ENCODE results near the gene IFIT5. TPM values are rescaled to one million over a fixed set of nuclear protein-coding genes. Genes with fewer than 3 reads are reported as not detected.
"Not testable (repeated sequence)": the region's sequence is repeated elsewhere in the genome, so short reads cannot be mapped to it uniquely, and the experiment has no call there.

The IFIT5 gene
- total RNA-seq, 1 donor from 2014 or later = 22.5 TPM

DNA sequence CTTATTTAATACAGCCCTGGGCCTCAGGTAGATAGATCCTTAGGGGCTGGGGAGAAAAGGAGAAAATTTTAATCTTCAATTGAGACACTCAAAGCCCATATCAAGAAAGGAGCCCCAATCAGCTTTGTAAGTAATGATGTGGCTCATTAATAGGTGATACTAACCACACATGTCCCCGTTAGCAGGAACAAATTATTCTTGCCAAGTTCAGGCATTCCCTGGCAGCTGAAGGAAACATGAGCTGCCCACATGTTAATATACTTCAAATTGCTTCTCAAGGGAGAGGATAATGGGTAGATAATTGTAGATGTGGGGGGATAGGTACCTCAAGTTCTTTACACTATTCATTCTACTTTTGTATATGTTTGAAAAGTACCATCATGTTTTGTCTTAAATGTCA is 14.5 kb downstream of the IFIT5 start:
- Mint-ChIP-seq H3K27me3 (ENCODE audit: unreplicated experiment) (no peaks in the 10 kb centered on the region), H3K36me3 (ENCODE audit: unreplicated experiment) (peaks cover 1% of the 10 kb centered on the region), H3K4me3 (ENCODE audit: unreplicated experiment) (no peak overlapping the region), H3K27ac (ENCODE audit: unreplicated experiment) (no peak overlapping the region), H3K4me1 (ENCODE audit: unreplicated experiment) (peaks cover 34% of the 10 kb centered on the region), H3K9me3 (ENCODE audit: unreplicated experiment) (no peaks in the 10 kb centered on the region)
- TF ChIP-seq, protein P1, sequence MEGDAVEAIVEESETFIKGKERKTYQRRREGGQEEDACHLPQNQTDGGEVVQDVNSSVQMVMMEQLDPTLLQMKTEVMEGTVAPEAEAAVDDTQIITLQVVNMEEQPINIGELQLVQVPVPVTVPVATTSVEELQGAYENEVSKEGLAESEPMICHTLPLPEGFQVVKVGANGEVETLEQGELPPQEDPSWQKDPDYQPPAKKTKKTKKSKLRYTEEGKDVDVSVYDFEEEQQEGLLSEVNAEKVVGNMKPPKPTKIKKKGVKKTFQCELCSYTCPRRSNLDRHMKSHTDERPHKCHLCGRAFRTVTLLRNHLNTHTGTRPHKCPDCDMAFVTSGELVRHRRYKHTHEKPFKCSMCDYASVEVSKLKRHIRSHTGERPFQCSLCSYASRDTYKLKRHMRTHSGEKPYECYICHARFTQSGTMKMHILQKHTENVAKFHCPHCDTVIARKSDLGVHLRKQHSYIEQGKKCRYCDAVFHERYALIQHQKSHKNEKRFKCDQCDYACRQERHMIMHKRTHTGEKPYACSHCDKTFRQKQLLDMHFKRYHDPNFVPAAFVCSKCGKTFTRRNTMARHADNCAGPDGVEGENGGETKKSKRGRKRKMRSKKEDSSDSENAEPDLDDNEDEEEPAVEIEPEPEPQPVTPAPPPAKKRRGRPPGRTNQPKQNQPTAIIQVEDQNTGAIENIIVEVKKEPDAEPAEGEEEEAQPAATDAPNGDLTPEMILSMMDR (IDR thresholded peaks at IDR 0.05) = no peak
- DNase-seq (ENCODE audit: extremely low spot score, unreplicated experiment) = no peak

DNA sequence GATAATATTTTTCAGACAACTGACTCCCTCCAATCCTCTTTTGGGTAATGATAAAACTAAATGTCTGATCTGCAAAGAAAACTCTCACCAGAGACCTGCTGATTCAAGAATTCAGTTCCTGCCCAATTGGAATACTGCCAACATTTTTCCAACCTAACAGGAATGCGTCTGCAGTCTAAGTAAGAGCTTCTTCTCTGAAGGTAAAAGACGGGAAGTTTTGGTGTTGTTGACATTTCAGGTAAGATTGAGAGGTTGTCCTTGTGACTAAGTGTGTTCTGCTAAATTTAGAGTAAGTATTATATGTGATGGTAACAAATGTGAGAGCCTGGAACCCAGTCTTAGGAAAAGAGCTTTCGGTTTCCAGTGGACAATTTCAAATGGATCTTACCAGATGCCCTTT is 17.6 kb downstream of the IFIT5 start:
- peaks cover 27% of the 10 kb centered on the region for H3K4me1 Mint-ChIP-seq (ENCODE audit: unreplicated experiment)
- H3K27ac Mint-ChIP-seq (ENCODE audit: unreplicated experiment) = peak overlapping the region; percentile 60
- no peaks in the 10 kb centered on the region for H3K9me3 Mint-ChIP-seq (ENCODE audit: unreplicated experiment)
- H3K4me3 Mint-ChIP-seq (ENCODE audit: unreplicated experiment) = no peak overlapping the region
- no peak for DNase-seq (ENCODE audit: extremely low spot score, unreplicated experiment)
- peaks cover 5% of the 10 kb centered on the region for H3K36me3 Mint-ChIP-seq (ENCODE audit: unreplicated experiment)
- no peaks in the 10 kb centered on the region for H3K27me3 Mint-ChIP-seq (ENCODE audit: unreplicated experiment)
- TF ChIP-seq, protein P1 (IDR thresholded peaks at IDR 0.05) = no peak

DNA sequence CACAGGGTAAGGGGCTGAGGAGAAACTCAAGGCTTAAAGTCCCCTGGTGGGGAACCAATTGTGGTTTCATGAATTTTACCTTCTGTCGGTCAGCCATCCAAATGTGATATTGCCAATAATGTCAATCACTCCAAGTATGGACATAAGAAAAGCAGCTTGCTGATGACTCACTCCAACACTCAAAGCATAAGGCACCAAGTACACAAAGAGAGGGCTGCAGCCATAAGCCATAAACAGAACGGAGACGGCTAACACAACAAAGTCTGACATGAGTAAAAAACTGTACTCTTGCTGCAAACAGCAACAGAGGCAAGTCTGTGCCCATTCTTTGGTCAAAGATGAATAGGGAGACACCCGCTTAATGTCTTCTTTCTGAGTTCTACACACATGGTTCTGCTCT is 24.2 kb downstream of the IFIT5 start:
- peaks cover 8% of the 10 kb centered on the region for H3K36me3 Mint-ChIP-seq (ENCODE audit: unreplicated experiment)
- TF ChIP-seq, protein P1 (IDR thresholded peaks at IDR 0.05) = no peak
- no peak for DNase-seq (ENCODE audit: extremely low spot score, unreplicated experiment)
- no peak overlapping the region for H3K4me3 Mint-ChIP-seq (ENCODE audit: unreplicated experiment)
- no peak overlapping the region for H3K27ac Mint-ChIP-seq (ENCODE audit: unreplicated experiment)
- H3K4me1 Mint-ChIP-seq (ENCODE audit: unreplicated experiment) = no peaks in the 10 kb centered on the region
- no peaks in the 10 kb centered on the region for H3K27me3 Mint-ChIP-seq (ENCODE audit: unreplicated experiment)
- no peaks in the 10 kb centered on the region for H3K9me3 Mint-ChIP-seq (ENCODE audit: unreplicated experiment)

DNA sequence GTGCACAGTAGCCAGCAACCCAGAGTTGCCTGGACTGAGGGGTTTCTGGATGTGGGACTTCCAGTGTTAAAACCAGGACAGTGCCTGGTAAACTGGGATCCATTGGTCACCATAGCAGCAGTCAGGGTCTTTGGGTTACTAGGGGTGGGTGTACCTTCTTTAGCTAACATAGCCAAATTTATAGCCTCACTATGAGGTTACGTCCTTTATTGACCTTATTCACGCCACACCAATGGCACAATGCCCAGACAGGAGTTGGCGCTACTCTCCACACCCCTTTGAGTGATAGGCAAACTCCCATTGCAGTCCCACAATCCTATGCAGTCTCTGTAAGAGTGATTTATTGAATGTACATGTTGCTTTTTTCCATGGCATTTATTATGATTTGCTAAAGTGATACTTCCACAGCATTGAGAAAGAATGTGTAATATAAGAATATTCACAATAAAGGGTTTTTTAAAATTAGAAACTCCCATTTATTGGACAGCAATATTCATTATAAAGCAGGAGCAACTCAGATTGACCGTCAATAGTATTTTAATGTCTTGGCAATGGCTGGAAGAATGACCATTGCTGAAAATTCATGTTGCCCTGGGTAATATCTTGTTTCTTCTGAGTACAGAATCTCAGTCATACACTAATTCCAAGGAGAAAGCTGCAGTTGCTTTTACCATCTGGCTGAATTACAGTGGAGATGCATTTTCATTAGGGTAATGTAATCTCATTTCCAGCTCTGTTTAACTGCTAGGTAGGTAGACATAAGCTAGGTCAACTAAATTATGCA is 26.1 kb downstream of the IFIT5 start:
- H3K9me3 Mint-ChIP-seq (ENCODE audit: unreplicated experiment) = no peaks in the 10 kb centered on the region
- no peaks in the 10 kb centered on the region for H3K27me3 Mint-ChIP-seq (ENCODE audit: unreplicated experiment)
- TF ChIP-seq, protein P1 (IDR thresholded peaks at IDR 0.05) = no peak
- no peak overlapping the region for H3K27ac Mint-ChIP-seq (ENCODE audit: unreplicated experiment)
- H3K4me1 Mint-ChIP-seq (ENCODE audit: unreplicated experiment) = no peaks in the 10 kb centered on the region
- H3K36me3 Mint-ChIP-seq (ENCODE audit: unreplicated experiment) = peaks cover 8% of the 10 kb centered on the region
- no peak overlapping the region for H3K4me3 Mint-ChIP-seq (ENCODE audit: unreplicated experiment)
- DNase-seq (ENCODE audit: extremely low spot score, unreplicated experiment) = no peak

- no peak for DNase-seq (ENCODE audit: extremely low spot score, unreplicated experiment)
- Mint-ChIP-seq H3K27ac (ENCODE audit: unreplicated experiment) (no peak overlapping the region), H3K27me3 (ENCODE audit: unreplicated experiment) (no peaks in the 10 kb centered on the region), H3K9me3 (ENCODE audit: unreplicated experiment) (peaks cover 9% of the 10 kb centered on the region), H3K4me1 (ENCODE audit: unreplicated experiment) (no peaks in the 10 kb centered on the region), H3K36me3 (ENCODE audit: unreplicated experiment) (peaks cover 8% of the 10 kb centered on the region), H3K4me3 (ENCODE audit: unreplicated experiment) (no peak overlapping the region)
- TF ChIP-seq, protein P1 (IDR thresholded peaks at IDR 0.05) = no peak
Measured at GRCh38 chr10:89442289-89442688, 27.9 kb downstream of the IFIT5 start.

DNA sequence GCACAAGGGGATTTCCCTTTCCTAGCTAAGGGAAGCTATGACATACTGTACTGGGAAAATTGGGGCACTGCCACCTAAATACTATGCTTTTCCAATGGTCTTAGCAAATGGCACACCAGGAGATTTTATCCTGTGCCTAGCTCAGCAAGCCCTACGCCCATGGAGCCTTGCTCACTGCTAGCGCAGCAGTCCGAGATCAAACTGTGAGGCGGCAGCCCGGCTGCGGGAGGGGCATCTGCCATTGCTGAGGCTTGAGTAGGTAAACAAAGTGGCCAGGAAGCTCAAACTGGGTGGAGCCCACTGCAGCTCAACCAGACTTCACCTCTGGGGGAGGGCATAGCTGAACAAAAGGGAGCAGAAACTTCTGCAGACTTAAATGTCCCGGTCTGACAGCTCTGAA is 30.5 kb downstream of the IFIT5 start:
- peaks cover 12% of the 10 kb centered on the region for H3K9me3 Mint-ChIP-seq (ENCODE audit: unreplicated experiment)
- not testable (repeated sequence) for H3K4me1 Mint-ChIP-seq (ENCODE audit: unreplicated experiment); H3K27me3 Mint-ChIP-seq (ENCODE audit: unreplicated experiment); H3K4me3 Mint-ChIP-seq (ENCODE audit: unreplicated experiment); DNase-seq (ENCODE audit: extremely low spot score, unreplicated experiment); H3K36me3 Mint-ChIP-seq (ENCODE audit: unreplicated experiment); H3K27ac Mint-ChIP-seq (ENCODE audit: unreplicated experiment)

Measured in osteocyte (in vitro differentiated cells).